Panc1 (cell line): ENCODE measurements around the gene IZUMO1. TPM values are rescaled to one million over a fixed set of nuclear protein-coding genes. Genes with fewer than 3 reads are reported as not detected.

ENCODE experiments used
- ATAC-seq: fragments of 200-7000 bp; cut with Tn5 transposase; 2 replicates; pipeline ENCODE4 v1.9.1; 2020; ENCODE audit warnings: mild to moderate bottlenecking, moderate library complexity
- BruUV-seq: library from RNA; stranded (reverse); fragments of 400-500 nt; replicated peaks from 2 replicates; lab custom pipeline; 2021; lab: Mats Ljungman, UMichigan
- CTCF ChIA-PET: fragments of 300-600 bp; sonication (Branson Sonifier 250); formaldehyde crosslinking; loops from one replicate; lab custom pipeline; 2022; ENCODE audit warnings: antibody characterized with exemption; lab: Charles Lee
- POLR2A ChIA-PET: fragments of 300-600 bp; sonication (Branson Sonifier 250); formaldehyde crosslinking; loops from one replicate; lab custom pipeline; 2022; ENCODE audit warnings: antibody characterized with exemption; lab: Charles Lee
- DNase-seq: peaks from one replicate; pipeline ENCODE4 v3.0.0-alpha.2; 2010; ENCODE audit warnings: low read depth, low spot score
- H3K27ac ChIP-seq: 2 replicates; pipeline ENCODE4 v1.5.1; 2011; ENCODE audit warnings: mild to moderate bottlenecking, low read length, inconsistent platforms
- H3K27me3 ChIP-seq: fragments of 200-500 bp; sonication (Bioruptor generic); 2 replicates; pipeline ENCODE4 v1.6.0; 2014; ENCODE audit warnings: low read length, inconsistent platforms; ENCODE audit not compliant: control insufficient read depth, insufficient read depth
- H3K36me3 ChIP-seq: fragments of 200-500 bp; sonication (Bioruptor generic); 2 replicates; pipeline ENCODE4 v1.5.1; 2014; ENCODE audit warnings: inconsistent platforms, mild to moderate bottlenecking, low read length, moderate library complexity; ENCODE audit not compliant: control insufficient read depth, insufficient read depth
- H3K4me1 ChIP-seq: 2 replicates; pipeline ENCODE4 v1.5.1; 2011; ENCODE audit warnings: inconsistent platforms, mild to moderate bottlenecking, low read length, moderate library complexity; ENCODE audit not compliant: control insufficient read depth, insufficient read depth
- H3K4me3 ChIP-seq, 2 experiments: 2 replicates each; pipeline ENCODE4 v1.5.1; 2011 to 2012; ENCODE audit warnings: low read depth in 2 of 2, low read length in 2 of 2, mild to moderate bottlenecking in 2 of 2, inconsistent platforms in 1 of 2, moderate library complexity in 1 of 2
- H3K9me3 ChIP-seq: fragments of 200-500 bp; sonication (Bioruptor generic); 2 replicates; pipeline ENCODE4 v1.5.1; 2014; ENCODE audit warnings: low read depth, mild to moderate bottlenecking, inconsistent platforms, low read length, moderate library complexity; ENCODE audit not compliant: control insufficient read depth, insufficient read depth
- CTCF ChIP-seq: fragments of 450-650 bp; IDR thresholded peaks from 2 replicates; pipeline ENCODE4 v1.5.1; 2017; ENCODE audit warnings: mild to moderate bottlenecking
- POLR2AphosphoS5 ChIP-seq: IDR thresholded peaks from 2 replicates; pipeline ENCODE4 v1.6.1; 2012; ENCODE audit warnings: mild to moderate bottlenecking, low read depth, low read length, moderate library complexity
- REST ChIP-seq, 2 experiments: IDR thresholded peaks; 2 replicates each; pipeline ENCODE4 v1.6.1; 2011 to 2012; ENCODE audit warnings: low read depth in 2 of 2, control low read depth in 1 of 2, low read length in 1 of 2, mild to moderate bottlenecking in 1 of 2, moderate library complexity in 1 of 2; ENCODE audit not compliant: insufficient read depth in 1 of 2
- SIN3A ChIP-seq: IDR thresholded peaks from 2 replicates; pipeline ENCODE4 v1.6.1; 2012; ENCODE audit warnings: low read depth, mild to moderate bottlenecking, low read length, moderate library complexity, borderline replicate concordance; ENCODE audit not compliant: insufficient read depth
- TCF7L2 ChIP-seq: IDR thresholded peaks from 2 replicates; pipeline ENCODE4 v1.6.1; 2011; ENCODE audit warnings: mild to moderate bottlenecking, low read depth, low read length, inconsistent platforms
- in situ Hi-C: cut with HindIII; loops from 2 replicates; pipeline ENCODE4 v1.10.0; 2016; ENCODE audit warnings: low sequenced_read_pairs, low pct_unique_long_range_greater_than_20kb
- intact Hi-C: fragments of 100-400 bp; cut with micrococcal nuclease; formaldehyde crosslinking; loops from one replicate; pipeline ENCODE4 v1.10.0; 2022; ENCODE audit not compliant: unreplicated experiment
- total RNA-seq: library from RNA; stranded (reverse); gene quantifications from one replicate; pipeline ENCODE4 v1.2.1, GENCODE V29; 2021; ENCODE audit not compliant: unreplicated experiment

The IZUMO1 gene
- total RNA-seq, 1 experiment from 2014 or later = not detected

- no peaks in the 10 kb centered on the region; the same call in 1 of the 2 replicates for H3K4me1 ChIP-seq
- no peak for DNase-seq
Observed at GRCh38 chr19:48715681-48716171, 31.0 kb downstream of the IZUMO1 start.

More at GRCh38 chr19:48715681-48716171, 31.0 kb downstream of the IZUMO1 start:
- peak overlapping the region; percentile 61 to 66 for H3K4me3 ChIP-seq
- no peaks in the 10 kb centered on the region for H3K9me3 ChIP-seq
- H3K27ac ChIP-seq = peak overlapping the region; percentile 91
- intact Hi-C loops = no loop called here
- ChIA-PET CTCF (interaction anchor here (0.7 kb wide), 1 partner anchor 28 kb away, joined by 9 read pairs; no protein-coding TSS in a partner anchor), POLR2A (interaction anchor here (0.5 to 0.7 kb wide), 2 partner anchors 10 to 646 kb away, joined by 3 to 13 read pairs; no protein-coding TSS in a partner anchor)
- no peaks in the 10 kb centered on the region for H3K27me3 ChIP-seq
- in situ Hi-C loops = no loop called here
- no TSS peak for BruUV-seq
- H3K36me3 ChIP-seq = no peaks in the 10 kb centered on the region; the same call in 1 of the 2 replicates
- TF ChIP-seq SIN3A (no peak), TCF7L2 (no peak), REST (IDR thresholded peaks at IDR 0.05; ENCODE audit: insufficient read depth in 1 of 2, low read depth in 2 of 2, low read length in 1 of 2) (no peak), CTCF (no peak), POLR2AphosphoS5 (no peak)
- no peak for ATAC-seq
